Natural killer cell (primary cell): ENCODE data around the gene LRCH1. TPM values are rescaled to one million over a fixed set of nuclear protein-coding genes. Genes with fewer than 3 reads are reported as not detected.

Experiments
- ATAC-seq, 3 donors: fragments of 150-1000 bp in 2 of 3; fragments of 200-7000 bp in 1 of 3; cut with Tn5 transposase; 1 replicate in 1 of 3; 2 replicates in 2 of 3; pipeline ENCODE4 v1.10.0; 2021; ENCODE audit warnings: mild to moderate bottlenecking in 2 of 3, moderate library complexity in 2 of 3
- DNase-seq, 2 donors: peaks; one replicate each; pipeline versions ENCODE4 v3.0.0 to v3.0.0-alpha.2; 2013 to 2021; ENCODE audit warnings: mixed read lengths in 1 of 2
- H3K27ac ChIP-seq: one replicate; pipeline ENCODE4 v1.5.1; 2013; ENCODE audit warnings: mild to moderate bottlenecking, low read length
- H3K27me3 ChIP-seq: one replicate; pipeline ENCODE4 v1.6.1; 2013; ENCODE audit warnings: low read length; ENCODE audit not compliant: control insufficient read depth, insufficient read depth
- H3K36me3 ChIP-seq: one replicate; pipeline ENCODE4 v1.6.1; 2013; ENCODE audit warnings: low read length; ENCODE audit not compliant: control insufficient read depth, insufficient read depth
- H3K4me1 ChIP-seq: one replicate; pipeline ENCODE4 v1.6.1; 2013; ENCODE audit warnings: low read length; ENCODE audit not compliant: control insufficient read depth, insufficient read depth
- H3K4me3 ChIP-seq: one replicate; pipeline ENCODE4 v1.5.1; 2013; ENCODE audit warnings: low read length
- H3K9me3 ChIP-seq: one replicate; pipeline ENCODE4 v1.6.1; 2013; ENCODE audit warnings: low read length; ENCODE audit not compliant: control insufficient read depth, insufficient read depth
- H3K27ac Mint-ChIP-seq, 2 donors: one replicate each; pipeline ENCODE4 v1.8.0; 2022; ENCODE audit warnings: mild to moderate bottlenecking in 2 of 2, mixed read lengths in 2 of 2, moderate library complexity in 1 of 2
- H3K27me3 Mint-ChIP-seq, 2 donors: one replicate each; pipeline ENCODE4 v1.8.0; 2022; ENCODE audit warnings: low read depth in 2 of 2, mixed read lengths in 2 of 2
- H3K36me3 Mint-ChIP-seq: one replicate; pipeline ENCODE4 v1.8.0; 2022; ENCODE audit warnings: mixed read lengths
- H3K4me1 Mint-ChIP-seq, 2 donors: one replicate each; pipeline ENCODE4 v1.8.0; 2022; ENCODE audit warnings: mixed read lengths in 2 of 2
- H3K4me3 Mint-ChIP-seq: one replicate; pipeline ENCODE4 v1.8.0; 2022; ENCODE audit warnings: mild to moderate bottlenecking, moderate library complexity, mixed read lengths
- H3K9me3 Mint-ChIP-seq, 2 donors: one replicate each; pipeline ENCODE4 v1.8.0; 2022; ENCODE audit warnings: mixed read lengths in 2 of 2
- CTCF ChIP-seq: fragments of 200-600 bp; IDR thresholded peaks from one replicate; pipeline ENCODE4 v1.8.0; 2022; ENCODE audit warnings: antibody characterized with exemption
- WGBS: methylation state at CpG from one replicate; pipeline ENCODE4 v1.1.7; 2013; ENCODE audit warnings: missing lambda C conversion rate; ENCODE audit not compliant: insufficient coverage; 5-methylcytosine and 5-hydroxymethylcytosine counted together
- intact Hi-C: fragments of 100-400 bp; cut with micrococcal nuclease; formaldehyde crosslinking; loops from one replicate; pipeline ENCODE4 v1.14.2; 2022
- total RNA-seq, 4 donors: library from RNA; stranded (reverse); fragments of 120-200 nt in 1 of 4; gene quantifications; one replicate each; pipeline versions ENCODE4 v1.2.3 to v1.2.4, GENCODE V29; 2013 to 2022

The LRCH1 gene
- total RNA-seq, 3 donors from 2014 or later (not counting 1 experiment from before 2014, with no cell fraction given) = 23.7 to 32.2 (median 29.6) TPM

- Mint-ChIP-seq H3K36me3 (no peaks in the 10 kb centered on the region), H3K27ac (no peak overlapping the region), H3K4me1 (peaks cover 78 to 84% of the 10 kb centered on the region in 2 donors), H3K9me3 (no peaks in the 10 kb centered on the region), H3K27me3 (no peaks in the 10 kb centered on the region), H3K4me3 (no peak overlapping the region)
- no peak for ATAC-seq
- no peaks in the 10 kb centered on the region for H3K27me3 ChIP-seq
- no peak overlapping the region for H3K27ac ChIP-seq
- peaks cover 29% of the 10 kb centered on the region for H3K4me1 ChIP-seq
- no peak overlapping the region for H3K4me3 ChIP-seq
- no peaks in the 10 kb centered on the region for H3K36me3 ChIP-seq
- no peaks in the 10 kb centered on the region for H3K9me3 ChIP-seq
- no peak for TF ChIP-seq CTCF
- DNase-seq = no peak
- intact Hi-C loops = loop anchor here (5.0 kb wide), 1 partner anchor 74 kb away; no protein-coding TSS in a partner anchor
- WGBS = 94% methylated on average over 3 of the region's 4 CpGs
These were observed 50.2 kb downstream of the LRCH1 start for GRCh38 chr13:46603165-46603603.

GRCh38 chr13:46604226-46604990, 51.4 kb downstream of the LRCH1 start:
- no peaks in the 10 kb centered on the region for H3K36me3 Mint-ChIP-seq
- H3K4me3 ChIP-seq = no peak overlapping the region
- H3K4me3 Mint-ChIP-seq = no peak overlapping the region
- TF ChIP-seq CTCF = no peak
- H3K4me1 Mint-ChIP-seq = peaks cover 73 to 76% of the 10 kb centered on the region in 2 donors
- DNase-seq (no peak), ATAC-seq (no peak)
- H3K27me3 ChIP-seq = no peaks in the 10 kb centered on the region
- H3K4me1 ChIP-seq = peaks cover 28% of the 10 kb centered on the region
- 94% methylated on average over 4 of the region's 5 CpGs for WGBS
- no peaks in the 10 kb centered on the region for H3K9me3 ChIP-seq
- H3K27me3 Mint-ChIP-seq = no peaks in the 10 kb centered on the region
- H3K36me3 ChIP-seq = no peaks in the 10 kb centered on the region
- no peak overlapping the region for H3K27ac ChIP-seq
- intact Hi-C loops = loop anchor here (5.0 kb wide), 1 partner anchor 73 kb away; no protein-coding TSS in a partner anchor
- no peaks in the 10 kb centered on the region for H3K9me3 Mint-ChIP-seq
- peak overlapping the region in 1 of 2 donors; percentile 27 for H3K27ac Mint-ChIP-seq

- peaks cover 72 to 75% of the 10 kb centered on the region in 2 donors for H3K4me1 Mint-ChIP-seq
- Histone ChIP-seq H3K4me3 (no peak overlapping the region), H3K27ac (no peak overlapping the region), H3K27me3 (no peaks in the 10 kb centered on the region), H3K4me1 (peaks cover 23% of the 10 kb centered on the region), H3K36me3 (no peaks in the 10 kb centered on the region), H3K9me3 (no peaks in the 10 kb centered on the region)
- intact Hi-C loops = no loop called here
- no peaks in the 10 kb centered on the region for H3K9me3 Mint-ChIP-seq
- no peak for TF ChIP-seq CTCF
- H3K27me3 Mint-ChIP-seq = no peaks in the 10 kb centered on the region
- 90% methylated on average over 4 of the region's 4 CpGs for WGBS
- H3K36me3 Mint-ChIP-seq = no peaks in the 10 kb centered on the region
- peak overlapping the region; percentile 41 to 83 for H3K27ac Mint-ChIP-seq
- DNase-seq = no peak
- ATAC-seq = no peak
- no peak overlapping the region for H3K4me3 Mint-ChIP-seq
These were observed 52.3 kb downstream of the LRCH1 start for GRCh38 chr13:46605076-46605824.
